Parathyroid adenoma (tissue), 2 donors: ENCODE measurements around the gene SLC17A9.

Experiments used
- H2AFZ ChIP-seq: fragments of 300-600 bp; sonication (generic); one replicate; pipeline ENCODE4 v1.7.0; 2017; ENCODE audit warnings: antibody characterized with exemption, mild to moderate bottlenecking
- H3K27ac ChIP-seq: fragments of 300-600 bp; sonication (generic); one replicate; pipeline ENCODE4 v1.7.0; 2017
- H3K27me3 ChIP-seq: fragments of 300-600 bp; sonication (generic); one replicate; pipeline ENCODE4 v1.7.0; 2017; ENCODE audit warnings: low read length; ENCODE audit not compliant: control insufficient read depth, insufficient read depth
- H3K36me3 ChIP-seq: fragments of 300-600 bp; sonication (generic); one replicate; pipeline ENCODE4 v1.7.0; 2017; ENCODE audit warnings: low read length; ENCODE audit not compliant: control insufficient read depth, insufficient read depth
- H3K4me1 ChIP-seq: fragments of 300-600 bp; sonication (generic); one replicate; pipeline ENCODE4 v1.7.0; 2017; ENCODE audit warnings: control low read depth
- H3K4me2 ChIP-seq: fragments of 300-600 bp; sonication (generic); one replicate; pipeline ENCODE4 v1.7.0; 2017; ENCODE audit warnings: low read length
- H3K4me3 ChIP-seq: fragments of 300-600 bp; sonication (generic); one replicate; pipeline ENCODE4 v1.7.0; 2017; ENCODE audit warnings: low read depth, low read length
- H3K79me2 ChIP-seq: fragments of 300-600 bp; sonication (generic); one replicate; pipeline ENCODE4 v1.7.0; 2017; ENCODE audit warnings: control low read depth
- H3K9ac ChIP-seq: fragments of 300-600 bp; sonication (generic); one replicate; pipeline ENCODE4 v1.7.0; 2017; ENCODE audit warnings: mild to moderate bottlenecking
- H3K9me3 ChIP-seq: fragments of 300-600 bp; sonication (generic); one replicate; pipeline ENCODE4 v1.7.0; 2017; ENCODE audit warnings: low read length; ENCODE audit not compliant: control insufficient read depth
- CTCF ChIP-seq: fragments of 300-600 bp; sonication (generic); IDR thresholded peaks from one replicate; pipeline ENCODE4 v1.7.0; 2017; ENCODE audit warnings: antibody characterized with exemption, mild to moderate bottlenecking
- donor health status: primary hyperparathyroidism.

SLC17A9 gene

GRCh38 chr20:62955519-62956386, 3.2 kb downstream of the SLC17A9 start:
- no peak for TF ChIP-seq CTCF
- Histone ChIP-seq H3K4me1 (peaks cover 8% of the 10 kb centered on the region), H3K4me2 (no peak overlapping the region), H3K9me3 (no peaks in the 10 kb centered on the region), H2AFZ (peak overlapping the region; percentile 59), H3K9ac (no peak overlapping the region), H3K36me3 (no peaks in the 10 kb centered on the region), H3K4me3 (no peak overlapping the region), H3K27me3 (no peaks in the 10 kb centered on the region), H3K27ac (peak overlapping the region; percentile 29), H3K79me2 (peaks cover 10% of the 10 kb centered on the region)

GRCh38 chr20:62956387-62957135, 4.1 kb downstream of the SLC17A9 start:
- no peak overlapping the region for H3K4me2 ChIP-seq
- no peak overlapping the region for H3K4me3 ChIP-seq
- no peak overlapping the region for H3K27ac ChIP-seq
- H3K36me3 ChIP-seq, result no peaks in the 10 kb centered on the region
- no peak overlapping the region for H2AFZ ChIP-seq
- H3K4me1 ChIP-seq, result peaks cover 8% of the 10 kb centered on the region
- H3K9ac ChIP-seq, result no peak overlapping the region
- H3K9me3 ChIP-seq, result no peaks in the 10 kb centered on the region
- no peaks in the 10 kb centered on the region for H3K27me3 ChIP-seq
- H3K79me2 ChIP-seq, result peaks cover 7% of the 10 kb centered on the region
- TF ChIP-seq CTCF, result no peak

GRCh38 chr20:62957136-62958117, 4.9 kb downstream of the SLC17A9 start:
- TF ChIP-seq CTCF, result no peak
- peaks cover 8% of the 10 kb centered on the region for H3K4me1 ChIP-seq

GRCh38 chr20:62958388-62959100, 6.0 kb downstream of the SLC17A9 start:
- H3K4me3 ChIP-seq, result no peak overlapping the region
- TF ChIP-seq CTCF, result no peak
- H3K36me3 ChIP-seq, result no peaks in the 10 kb centered on the region
- peaks cover 8% of the 10 kb centered on the region for H3K4me1 ChIP-seq
- no peaks in the 10 kb centered on the region for H3K9me3 ChIP-seq
- H3K79me2 ChIP-seq, result no peaks in the 10 kb centered on the region
- H3K4me2 ChIP-seq, result no peak overlapping the region
- H2AFZ ChIP-seq, result no peak overlapping the region
- no peak overlapping the region for H3K9ac ChIP-seq
- no peaks in the 10 kb centered on the region for H3K27me3 ChIP-seq
- H3K27ac ChIP-seq, result no peak overlapping the region

More at GRCh38 chr20:62957136-62958117, 4.9 kb downstream of the SLC17A9 start:
- H3K4me3 ChIP-seq, result no peak overlapping the region
- H3K27ac ChIP-seq, result no peak overlapping the region
- no peak overlapping the region for H3K9ac ChIP-seq
- H3K4me2 ChIP-seq, result no peak overlapping the region
- no peaks in the 10 kb centered on the region for H3K79me2 ChIP-seq
- H3K27me3 ChIP-seq, result no peaks in the 10 kb centered on the region
- H2AFZ ChIP-seq, result no peak overlapping the region
- no peaks in the 10 kb centered on the region for H3K36me3 ChIP-seq
- H3K9me3 ChIP-seq, result no peaks in the 10 kb centered on the region
